Measurements from ENCODE around the gene RTN1. TPM values are rescaled to one million over a fixed set of nuclear protein-coding genes. Genes with fewer than 3 reads are reported as not detected.
"Not testable (repeated sequence)": the region's sequence is repeated elsewhere in the genome, so short reads cannot be mapped to it uniquely, and the experiment has no call there.

Gene RTN1
- total and polyA plus RNA-seq, 4 donors = 114 to 955 (median 805) TPM

DNA sequence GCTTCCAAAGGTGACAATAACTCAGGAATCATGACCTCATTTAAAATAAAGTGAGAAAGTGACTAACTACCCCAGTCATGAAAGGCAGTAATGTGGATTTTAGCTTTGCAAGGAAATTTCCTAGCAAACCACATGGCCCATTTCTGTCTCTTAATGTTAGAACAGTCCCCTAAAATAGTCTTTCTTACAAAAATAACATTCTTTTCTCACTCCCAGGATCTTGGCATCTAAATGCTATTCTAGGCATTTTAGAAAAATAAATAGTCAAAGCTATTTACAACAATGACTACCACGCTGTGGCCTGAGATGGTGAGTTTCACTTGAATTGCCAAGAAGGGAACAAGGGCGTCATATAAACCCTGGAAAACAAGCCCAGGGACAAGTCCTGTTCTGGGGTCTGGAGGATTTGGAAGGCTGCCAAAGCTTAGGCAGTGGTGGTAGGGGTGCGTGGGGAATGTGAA is 192.8 kb downstream of the RTN1 start:
- Histone ChIP-seq H3K4me1 (ENCODE audit: control insufficient read depth, insufficient read depth, low read length) (peaks cover 4% of the 10 kb centered on the region), H3K36me3 (ENCODE audit: control insufficient read depth, insufficient read depth, low read length) (no peaks in the 10 kb centered on the region), H3K4me3 (ENCODE audit: low read depth, low read length) (no peak overlapping the region), H3K9me3 (ENCODE audit: control insufficient read depth, insufficient read depth, low read length) (peaks cover 3% of the 10 kb centered on the region), H3K27ac (ENCODE audit: low read depth, low read length) (peak overlapping the region; percentile 10), H3K27me3 (ENCODE audit: control insufficient read depth, insufficient read depth, low read length) (no peaks in the 10 kb centered on the region)
- peak in 4 of 6 donors; percentile 15 to 78 (median 48) for DNase-seq (ENCODE audit: low read depth in 4 of 6, low spot score in 6 of 6)
- WGBS (ENCODE audit: insufficient coverage) = 45% methylated on average over 2 of the region's 3 CpGs

DNA sequence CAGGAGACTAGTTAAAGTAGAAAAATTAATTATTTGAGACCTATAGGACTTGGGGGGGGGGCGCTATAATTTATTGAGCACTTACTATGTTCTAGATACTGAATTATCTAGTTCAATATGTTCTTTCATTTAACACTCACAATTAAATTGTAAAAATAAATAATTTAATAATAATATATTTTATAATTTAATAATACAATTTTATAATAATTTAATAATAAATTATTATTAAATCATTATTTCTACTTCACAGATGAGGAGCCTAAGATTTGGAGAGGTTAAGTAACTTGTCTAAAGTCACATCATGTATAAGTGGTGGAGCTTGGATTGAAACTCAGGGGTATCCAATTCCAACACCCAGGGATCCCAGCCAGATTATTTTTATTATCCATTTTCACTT is 195.2 kb downstream of the RTN1 start:
- H3K27ac ChIP-seq (ENCODE audit: low read depth, low read length) = no peak overlapping the region
- H3K4me3 ChIP-seq (ENCODE audit: low read depth, low read length) = no peak overlapping the region
- no peaks in the 10 kb centered on the region for H3K36me3 ChIP-seq (ENCODE audit: control insufficient read depth, insufficient read depth, low read length)
- DNase-seq (ENCODE audit: low read depth in 4 of 6, low spot score in 6 of 6) = no peak
- H3K9me3 ChIP-seq (ENCODE audit: control insufficient read depth, insufficient read depth, low read length) = peaks cover 3% of the 10 kb centered on the region
- no peaks in the 10 kb centered on the region for H3K27me3 ChIP-seq (ENCODE audit: control insufficient read depth, insufficient read depth, low read length)
- WGBS (ENCODE audit: insufficient coverage) = no CpG with 5 or more reads among the region's 1 CpG
- H3K4me1 ChIP-seq (ENCODE audit: control insufficient read depth, insufficient read depth, low read length) = peaks cover 4% of the 10 kb centered on the region

DNA sequence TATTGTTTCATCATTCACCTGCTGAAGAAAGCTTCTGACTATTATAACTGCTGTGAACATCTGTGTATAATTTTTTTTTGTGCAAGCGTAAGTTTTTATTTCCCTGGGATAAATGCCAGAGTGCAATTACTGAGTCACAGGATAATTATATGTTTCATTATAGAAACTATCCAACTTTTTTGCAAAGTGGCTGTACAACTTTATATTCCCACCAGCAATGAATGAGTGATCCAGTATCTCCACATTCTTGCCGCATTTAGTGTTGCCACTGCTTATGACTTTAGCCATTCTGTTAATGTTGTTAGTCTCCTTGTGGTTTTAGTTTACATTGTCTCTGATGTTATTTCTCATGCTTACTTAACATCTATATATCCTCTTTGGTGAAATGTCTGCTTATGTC is 205.8 kb downstream of the RTN1 start:
- peaks cover 2% of the 10 kb centered on the region for H3K9me3 ChIP-seq (ENCODE audit: control insufficient read depth, insufficient read depth, low read length)
- DNase-seq (ENCODE audit: low read depth in 4 of 6, low spot score in 6 of 6) = no peak
- H3K27ac ChIP-seq (ENCODE audit: low read depth, low read length) = no peak overlapping the region
- H3K36me3 ChIP-seq (ENCODE audit: control insufficient read depth, insufficient read depth, low read length) = no peaks in the 10 kb centered on the region
- H3K4me1 ChIP-seq (ENCODE audit: control insufficient read depth, insufficient read depth, low read length) = no peaks in the 10 kb centered on the region
- no peaks in the 10 kb centered on the region for H3K27me3 ChIP-seq (ENCODE audit: control insufficient read depth, insufficient read depth, low read length)
- WGBS (ENCODE audit: insufficient coverage) = no CpG with 5 or more reads among the region's 2 CpGs
- H3K4me3 ChIP-seq (ENCODE audit: low read depth, low read length) = no peak overlapping the region

DNA sequence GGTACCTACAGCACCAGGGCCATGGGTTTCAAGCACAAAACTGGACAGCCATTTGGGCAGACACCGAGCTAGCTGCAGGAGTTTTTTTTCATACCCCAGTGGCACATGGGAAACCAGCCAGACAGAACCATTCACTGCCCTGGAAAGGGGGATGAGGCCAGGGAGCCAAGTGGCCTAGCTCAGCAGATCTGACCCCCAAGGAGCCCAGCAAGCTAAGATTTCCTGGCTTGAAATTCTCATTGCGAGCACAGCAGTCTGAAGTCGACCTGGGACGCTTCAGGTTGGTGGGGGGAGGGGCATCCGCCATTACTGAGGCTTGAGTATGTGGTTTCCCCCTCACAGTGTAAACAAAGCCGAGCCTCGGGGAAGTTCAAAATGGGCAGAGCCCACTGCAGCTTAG is 212.8 kb downstream of the RTN1 start:
- no peak overlapping the region for H3K27ac ChIP-seq (ENCODE audit: low read depth, low read length)
- no peak overlapping the region for H3K4me3 ChIP-seq (ENCODE audit: low read depth, low read length)
- no peak for DNase-seq (ENCODE audit: low read depth in 4 of 6, low spot score in 6 of 6)
- H3K4me1 ChIP-seq (ENCODE audit: control insufficient read depth, insufficient read depth, low read length) = no peaks in the 10 kb centered on the region
- no peaks in the 10 kb centered on the region for H3K27me3 ChIP-seq (ENCODE audit: control insufficient read depth, insufficient read depth, low read length)
- no peaks in the 10 kb centered on the region for H3K36me3 ChIP-seq (ENCODE audit: control insufficient read depth, insufficient read depth, low read length)
- H3K9me3 ChIP-seq (ENCODE audit: control insufficient read depth, insufficient read depth, low read length) = peaks cover 7% of the 10 kb centered on the region
- WGBS (ENCODE audit: insufficient coverage) = 92% methylated on average over 7 of the region's 7 CpGs

DNA sequence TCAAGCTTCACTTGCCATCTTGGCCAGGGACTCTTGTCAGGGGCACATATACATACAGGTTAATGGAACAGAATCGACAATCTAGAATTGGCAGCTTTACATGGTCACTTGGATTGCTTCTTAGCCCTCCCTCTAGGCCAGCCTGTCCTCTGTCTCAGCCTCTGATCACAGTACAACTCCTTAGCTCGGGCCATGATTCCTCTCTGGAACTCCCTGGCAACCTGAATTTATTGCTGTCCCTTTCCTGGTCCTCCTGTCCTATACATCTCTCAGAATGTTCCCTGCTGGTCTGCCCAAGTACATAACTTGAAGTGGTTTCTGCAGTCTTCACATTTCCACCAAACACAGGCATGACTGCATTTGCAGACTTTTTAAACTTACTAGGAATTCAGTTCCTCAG is 214.1 kb downstream of the RTN1 start:
- Histone ChIP-seq H3K4me1 (ENCODE audit: control insufficient read depth, insufficient read depth, low read length) (no peaks in the 10 kb centered on the region), H3K27me3 (ENCODE audit: control insufficient read depth, insufficient read depth, low read length) (no peaks in the 10 kb centered on the region), H3K4me3 (ENCODE audit: low read depth, low read length) (no peak overlapping the region), H3K27ac (ENCODE audit: low read depth, low read length) (no peak overlapping the region), H3K36me3 (ENCODE audit: control insufficient read depth, insufficient read depth, low read length) (no peaks in the 10 kb centered on the region), H3K9me3 (ENCODE audit: control insufficient read depth, insufficient read depth, low read length) (peaks cover 12% of the 10 kb centered on the region)
- DNase-seq (ENCODE audit: low read depth in 4 of 6, low spot score in 6 of 6) = no peak
- 36% methylated on average over 2 of the region's 2 CpGs for WGBS (ENCODE audit: insufficient coverage)

DNA sequence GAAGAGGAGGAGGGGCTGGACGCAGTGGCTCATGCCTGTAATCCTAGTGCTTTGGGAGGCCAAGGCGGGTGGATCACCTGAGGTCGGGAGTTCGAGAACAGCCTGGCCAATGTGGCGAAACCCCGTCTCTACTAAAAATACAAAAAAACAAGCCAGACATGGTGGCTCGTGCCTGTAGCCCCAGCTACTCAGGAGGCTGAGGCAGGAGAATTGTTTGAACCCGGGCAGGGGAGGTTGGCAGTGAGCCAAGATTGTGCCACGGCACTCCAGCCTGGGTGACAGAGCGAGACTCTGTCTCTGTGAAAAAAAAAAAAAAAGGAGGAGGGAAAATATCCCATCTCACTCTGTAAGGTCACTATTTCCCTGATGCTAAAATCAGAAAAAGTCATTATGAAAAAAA is 216.4 kb downstream of the RTN1 start:
- not testable (repeated sequence) for H3K36me3 ChIP-seq (ENCODE audit: control insufficient read depth, insufficient read depth, low read length); H3K27me3 ChIP-seq (ENCODE audit: control insufficient read depth, insufficient read depth, low read length); H3K27ac ChIP-seq (ENCODE audit: low read depth, low read length); H3K4me3 ChIP-seq (ENCODE audit: low read depth, low read length); DNase-seq (ENCODE audit: low read depth in 4 of 6, low spot score in 6 of 6); H3K4me1 ChIP-seq (ENCODE audit: control insufficient read depth, insufficient read depth, low read length)
- H3K9me3 ChIP-seq (ENCODE audit: control insufficient read depth, insufficient read depth, low read length) = peaks cover 12% of the 10 kb centered on the region
- 96% methylated on average over 5 of the region's 10 CpGs for WGBS (ENCODE audit: insufficient coverage)

DNA sequence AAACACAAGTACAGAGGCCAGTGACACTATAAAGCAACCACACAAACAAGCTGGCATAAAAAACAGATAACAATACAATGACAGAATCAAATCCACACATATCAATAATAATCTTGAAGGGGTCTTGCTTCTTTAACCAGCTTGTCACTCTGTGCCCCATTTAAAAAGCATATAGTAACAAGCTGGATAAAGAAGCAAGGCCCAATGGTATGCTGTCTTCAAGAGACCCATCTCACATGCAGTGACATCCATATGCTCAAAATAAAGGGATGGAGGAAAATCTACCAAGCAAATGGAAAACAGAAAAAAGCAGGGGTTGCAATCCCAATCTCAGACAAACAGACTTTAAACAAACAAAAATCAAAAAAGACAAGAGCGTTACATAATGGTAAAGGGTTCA is 223.7 kb downstream of the RTN1 start:
- H3K4me1 ChIP-seq (ENCODE audit: control insufficient read depth, insufficient read depth, low read length); DNase-seq (ENCODE audit: low read depth in 4 of 6, low spot score in 6 of 6); H3K9me3 ChIP-seq (ENCODE audit: control insufficient read depth, insufficient read depth, low read length); H3K4me3 ChIP-seq (ENCODE audit: low read depth, low read length); H3K36me3 ChIP-seq (ENCODE audit: control insufficient read depth, insufficient read depth, low read length); H3K27ac ChIP-seq (ENCODE audit: low read depth, low read length); H3K27me3 ChIP-seq (ENCODE audit: control insufficient read depth, insufficient read depth, low read length): not testable (repeated sequence)
- WGBS (ENCODE audit: insufficient coverage) = no CpG with 5 or more reads among the region's 1 CpG

DNA sequence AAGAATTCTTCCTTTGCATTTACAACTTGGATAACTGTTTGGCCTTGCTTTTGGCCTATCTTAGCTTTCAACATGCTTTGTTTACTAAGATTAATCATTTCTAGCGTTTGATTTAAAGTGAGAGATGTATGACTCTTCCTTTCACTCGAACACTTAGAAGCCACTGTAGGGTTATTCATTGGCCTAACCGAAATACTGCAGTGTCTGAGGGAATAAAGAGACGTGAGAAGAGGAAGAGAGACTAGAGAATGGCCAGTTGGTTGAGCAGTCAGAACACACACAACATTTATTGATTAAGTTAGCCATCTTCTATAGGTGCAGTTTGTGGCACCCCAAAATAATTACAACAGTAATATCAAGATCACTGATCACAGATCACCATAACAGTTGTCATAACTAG is 231.7 kb downstream of the RTN1 start:
- Histone ChIP-seq H3K27me3 (ENCODE audit: control insufficient read depth, insufficient read depth, low read length) (no peaks in the 10 kb centered on the region), H3K9me3 (ENCODE audit: control insufficient read depth, insufficient read depth, low read length) (peaks cover 7% of the 10 kb centered on the region), H3K36me3 (ENCODE audit: control insufficient read depth, insufficient read depth, low read length) (no peaks in the 10 kb centered on the region), H3K4me1 (ENCODE audit: control insufficient read depth, insufficient read depth, low read length) (no peaks in the 10 kb centered on the region), H3K27ac (ENCODE audit: low read depth, low read length) (no peak overlapping the region), H3K4me3 (ENCODE audit: low read depth, low read length) (no peak overlapping the region)
- 100% methylated on average over 1 of the region's 4 CpGs for WGBS (ENCODE audit: insufficient coverage)
- DNase-seq (ENCODE audit: low read depth in 4 of 6, low spot score in 6 of 6) = no peak

DNA sequence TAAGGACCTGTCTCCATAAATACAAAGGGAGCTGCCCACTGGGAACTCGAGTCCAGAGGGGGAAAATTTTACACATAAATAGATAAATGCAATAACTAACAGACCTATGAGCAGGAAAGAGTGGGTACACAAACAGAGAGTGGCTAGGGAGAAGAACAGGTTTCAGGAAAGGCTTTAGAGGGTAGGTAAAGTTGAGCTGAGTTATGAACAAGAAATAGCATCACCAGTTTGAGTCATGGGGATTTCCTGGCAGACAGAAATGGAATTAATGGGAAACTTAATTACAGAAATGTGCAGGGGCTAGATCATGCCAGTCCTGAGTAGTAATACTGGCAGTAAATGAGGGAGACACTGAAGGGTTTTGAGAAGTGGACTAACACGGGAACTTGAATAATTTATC is 236.0 kb downstream of the RTN1 start:
- Histone ChIP-seq H3K36me3 (ENCODE audit: control insufficient read depth, insufficient read depth, low read length) (no peaks in the 10 kb centered on the region), H3K4me3 (ENCODE audit: low read depth, low read length) (no peak overlapping the region), H3K27ac (ENCODE audit: low read depth, low read length) (no peak overlapping the region), H3K4me1 (ENCODE audit: control insufficient read depth, insufficient read depth, low read length) (no peaks in the 10 kb centered on the region), H3K27me3 (ENCODE audit: control insufficient read depth, insufficient read depth, low read length) (no peaks in the 10 kb centered on the region), H3K9me3 (ENCODE audit: control insufficient read depth, insufficient read depth, low read length) (peaks cover 7% of the 10 kb centered on the region)
- DNase-seq (ENCODE audit: low read depth in 4 of 6, low spot score in 6 of 6) = no peak
- WGBS (ENCODE audit: insufficient coverage) = no CpG with 5 or more reads among the region's 2 CpGs

DNA sequence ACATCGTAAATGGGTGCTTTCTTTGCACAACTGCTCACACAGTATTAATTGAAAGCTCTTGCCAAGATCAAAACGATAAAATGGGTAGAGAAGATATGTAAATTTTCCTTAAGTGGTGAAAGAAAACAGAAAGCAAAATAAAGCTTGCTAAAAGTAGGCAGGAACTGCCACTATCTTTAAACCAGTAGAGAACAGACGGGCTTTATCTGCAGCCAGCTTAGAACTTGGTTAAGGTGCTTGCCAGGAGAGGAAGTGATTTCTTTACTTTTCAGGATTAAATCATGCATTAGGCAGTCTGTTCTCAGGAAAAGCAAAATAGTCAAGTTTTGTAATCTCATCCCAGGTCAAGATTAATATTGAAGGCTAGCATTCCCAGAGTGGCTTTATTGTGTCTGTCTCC is 237.1 kb downstream of the RTN1 start:
- WGBS (ENCODE audit: insufficient coverage) = no CpG with 5 or more reads among the region's 3 CpGs
- Histone ChIP-seq H3K27me3 (ENCODE audit: control insufficient read depth, insufficient read depth, low read length) (no peaks in the 10 kb centered on the region), H3K4me1 (ENCODE audit: control insufficient read depth, insufficient read depth, low read length) (no peaks in the 10 kb centered on the region), H3K36me3 (ENCODE audit: control insufficient read depth, insufficient read depth, low read length) (no peaks in the 10 kb centered on the region), H3K4me3 (ENCODE audit: low read depth, low read length) (no peak overlapping the region), H3K27ac (ENCODE audit: low read depth, low read length) (no peak overlapping the region), H3K9me3 (ENCODE audit: control insufficient read depth, insufficient read depth, low read length) (peaks cover 3% of the 10 kb centered on the region)
- DNase-seq (ENCODE audit: low read depth in 4 of 6, low spot score in 6 of 6) = peak in 1 of 6 donors; percentile 55
